Thyroid gland (tissue), 4 donors: ENCODE results near the gene UBE2D1. TPM values are rescaled to one million over a fixed set of nuclear protein-coding genes. Genes with fewer than 3 reads are reported as not detected.

Experiments
- DNase-seq, 2 donors: peaks; one replicate each; pipeline ENCODE4 v3.0.0-alpha.2; 2019
- H3K27ac ChIP-seq, 3 donors: fragments of 200-600 bp; sonication (generic); 1 replicate in 2 of 3; 2 replicates in 1 of 3; pipeline ENCODE4 v1.5.1; 2016 to 2019; ENCODE audit warnings: mild to moderate bottlenecking in 1 of 3, moderate library complexity in 1 of 3
- H3K27me3 ChIP-seq: fragments of 200-600 bp; sonication (generic); one replicate; pipeline ENCODE4 v1.5.1; 2019
- H3K36me3 ChIP-seq, 2 donors: fragments of 200-600 bp; sonication (generic); one replicate each; pipeline ENCODE4 v1.5.1; 2016 to 2019
- H3K4me1 ChIP-seq, 2 donors: fragments of 200-600 bp; sonication (generic); one replicate each; pipeline ENCODE4 v1.5.1; 2017 to 2019
- H3K4me3 ChIP-seq, 3 donors: fragments of 200-600 bp; sonication (generic); replicated peaks in 1 of 3; 1 replicate in 2 of 3; 2 replicates in 1 of 3; pipeline ENCODE4 v1.5.1; 2016; ENCODE audit warnings: mild to moderate bottlenecking in 1 of 3
- H3K9me3 ChIP-seq: fragments of 200-600 bp; sonication (generic); one replicate; pipeline ENCODE4 v1.5.1; 2017
- POLR2A ChIP-seq, 2 donors: fragments of 450-650 bp; IDR thresholded peaks; one replicate each; pipeline ENCODE4 v1.6.1; 2017; ENCODE audit warnings: antibody characterized with exemption in 2 of 2, mild to moderate bottlenecking in 2 of 2, moderate library complexity in 1 of 2
- WGBS, 2 donors: methylation state at CpG; one replicate each; pipeline ENCODE4 v1.1.5; 2017; 5-methylcytosine and 5-hydroxymethylcytosine counted together
- intact Hi-C: fragments of 100-400 bp; cut with DNase I; formaldehyde crosslinking; loops from one replicate; pipeline ENCODE4 v1.15.1; 2023
- total RNA-seq, 4 donors: library from RNA; depleted of rRNA; stranded (reverse); fragments of >200 nt; gene quantifications; one replicate each; pipeline ENCODE4 v1.2.3, GENCODE V29; 2016
- TF ChIP-seq, protein P1 (sequence below), 6 experiments: fragments of 200-600 bp in 3 of 6; fragments of 450-650 bp in 3 of 6; sonication (generic) in 3 of 6; IDR thresholded peaks; one replicate each; pipeline ENCODE4 v1.5.1; 2016 to 2019; ENCODE audit warnings: antibody characterized with exemption in 6 of 6, mild to moderate bottlenecking in 2 of 6, inconsistent platforms in 1 of 6, moderate library complexity in 1 of 6

The UBE2D1 gene
- total RNA-seq, 4 donors from 2014 or later, result 11.3 to 25.4 (median 18.7) TPM

DNA sequence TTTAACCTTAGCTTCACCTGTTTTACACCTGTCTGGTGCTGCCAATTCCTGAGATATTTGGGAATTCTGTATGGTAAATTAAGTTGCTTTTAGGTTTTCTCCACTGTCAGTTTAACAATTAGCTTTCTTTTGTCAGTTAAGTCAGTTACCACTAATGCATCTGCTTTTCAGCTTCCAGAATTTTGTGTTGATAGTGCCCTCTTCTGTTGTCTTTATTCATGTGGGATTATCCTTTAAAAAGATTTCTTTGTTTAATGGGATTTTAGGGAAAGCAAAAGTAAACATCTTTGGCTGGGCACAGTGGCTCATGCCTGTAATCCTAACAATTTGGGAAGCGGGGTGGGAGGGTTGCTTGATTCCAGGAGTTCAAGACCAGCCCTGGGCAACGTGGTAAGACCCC, 58.5 kb downstream of the UBE2D1 start:
- intact Hi-C loops, result no loop called here
- WGBS, 2 donors, result 83% methylated on average over 2 of the region's 2 CpGs
- TF ChIP-seq POLR2A (IDR thresholded peaks at IDR 0.05), result no peak
- TF ChIP-seq, protein P1, sequence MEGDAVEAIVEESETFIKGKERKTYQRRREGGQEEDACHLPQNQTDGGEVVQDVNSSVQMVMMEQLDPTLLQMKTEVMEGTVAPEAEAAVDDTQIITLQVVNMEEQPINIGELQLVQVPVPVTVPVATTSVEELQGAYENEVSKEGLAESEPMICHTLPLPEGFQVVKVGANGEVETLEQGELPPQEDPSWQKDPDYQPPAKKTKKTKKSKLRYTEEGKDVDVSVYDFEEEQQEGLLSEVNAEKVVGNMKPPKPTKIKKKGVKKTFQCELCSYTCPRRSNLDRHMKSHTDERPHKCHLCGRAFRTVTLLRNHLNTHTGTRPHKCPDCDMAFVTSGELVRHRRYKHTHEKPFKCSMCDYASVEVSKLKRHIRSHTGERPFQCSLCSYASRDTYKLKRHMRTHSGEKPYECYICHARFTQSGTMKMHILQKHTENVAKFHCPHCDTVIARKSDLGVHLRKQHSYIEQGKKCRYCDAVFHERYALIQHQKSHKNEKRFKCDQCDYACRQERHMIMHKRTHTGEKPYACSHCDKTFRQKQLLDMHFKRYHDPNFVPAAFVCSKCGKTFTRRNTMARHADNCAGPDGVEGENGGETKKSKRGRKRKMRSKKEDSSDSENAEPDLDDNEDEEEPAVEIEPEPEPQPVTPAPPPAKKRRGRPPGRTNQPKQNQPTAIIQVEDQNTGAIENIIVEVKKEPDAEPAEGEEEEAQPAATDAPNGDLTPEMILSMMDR (IDR thresholded peaks at IDR 0.05), result no peak
- Histone ChIP-seq H3K36me3 (peaks cover 33 to 72% of the 10 kb centered on the region in 2 donors), H3K4me3 (no peak overlapping the region), H3K27ac (no peak overlapping the region), H3K4me1 (no peaks in the 10 kb centered on the region), H3K27me3 (no peaks in the 10 kb centered on the region), H3K9me3 (no peaks in the 10 kb centered on the region)
- DNase-seq, result no peak

DNA sequence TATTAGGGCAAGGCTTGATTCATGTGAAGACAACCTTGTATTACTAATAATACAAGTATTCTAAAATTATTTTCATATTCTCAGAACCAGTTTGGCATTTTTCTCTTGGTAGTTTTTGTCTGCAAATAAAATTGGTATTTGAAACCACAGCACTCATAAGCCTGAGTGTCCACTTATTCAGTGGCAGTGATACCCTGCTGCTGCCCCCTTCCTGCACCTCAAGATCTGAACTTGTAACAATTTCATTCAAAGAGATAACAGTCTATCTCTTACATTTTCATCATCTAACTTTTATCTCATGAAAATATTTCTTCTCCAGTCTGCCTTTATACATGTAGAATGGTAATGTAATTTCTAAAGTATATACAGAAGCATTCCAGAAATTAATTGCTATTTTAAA, 59.7 kb downstream of the UBE2D1 start:
- no peaks in the 10 kb centered on the region for H3K27me3 ChIP-seq
- no peak for DNase-seq
- peaks cover 29 to 63% of the 10 kb centered on the region in 2 donors for H3K36me3 ChIP-seq
- H3K4me3 ChIP-seq, result no peak overlapping the region
- H3K9me3 ChIP-seq, result no peaks in the 10 kb centered on the region
- intact Hi-C loops, result no loop called here
- H3K4me1 ChIP-seq, result no peaks in the 10 kb centered on the region
- H3K27ac ChIP-seq, result no peak overlapping the region
- TF ChIP-seq, protein P1 (IDR thresholded peaks at IDR 0.05), result no peak
- no peak for TF ChIP-seq POLR2A (IDR thresholded peaks at IDR 0.05)

DNA sequence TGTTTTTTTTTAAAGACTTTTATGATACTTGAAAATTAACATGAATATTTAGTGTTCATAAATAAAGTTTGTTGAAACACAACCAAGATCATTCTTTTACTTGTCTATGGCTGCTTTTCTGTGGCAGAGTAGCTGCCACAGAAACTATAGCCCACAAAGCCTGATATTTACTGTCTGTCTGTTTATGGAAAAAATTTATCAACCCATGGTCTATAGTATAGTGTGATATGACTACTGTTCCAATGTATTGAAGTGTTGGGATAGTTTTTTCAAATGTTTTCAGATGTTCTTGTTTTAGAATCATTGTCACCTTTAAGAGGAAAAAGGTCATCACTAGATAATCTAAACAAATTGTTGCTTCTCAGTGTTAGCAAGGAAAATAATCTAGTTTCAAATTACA, 61.3 kb downstream of the UBE2D1 start:
- H3K27ac ChIP-seq, result no peak overlapping the region
- no peaks in the 10 kb centered on the region for H3K27me3 ChIP-seq
- TF ChIP-seq, protein P1 (IDR thresholded peaks at IDR 0.05), result no peak
- no peak for TF ChIP-seq POLR2A (IDR thresholded peaks at IDR 0.05)
- peaks cover 24 to 49% of the 10 kb centered on the region in 2 donors for H3K36me3 ChIP-seq
- DNase-seq, result no peak
- H3K9me3 ChIP-seq, result no peaks in the 10 kb centered on the region
- no peak overlapping the region for H3K4me3 ChIP-seq
- intact Hi-C loops, result no loop called here
- no peaks in the 10 kb centered on the region for H3K4me1 ChIP-seq

DNA sequence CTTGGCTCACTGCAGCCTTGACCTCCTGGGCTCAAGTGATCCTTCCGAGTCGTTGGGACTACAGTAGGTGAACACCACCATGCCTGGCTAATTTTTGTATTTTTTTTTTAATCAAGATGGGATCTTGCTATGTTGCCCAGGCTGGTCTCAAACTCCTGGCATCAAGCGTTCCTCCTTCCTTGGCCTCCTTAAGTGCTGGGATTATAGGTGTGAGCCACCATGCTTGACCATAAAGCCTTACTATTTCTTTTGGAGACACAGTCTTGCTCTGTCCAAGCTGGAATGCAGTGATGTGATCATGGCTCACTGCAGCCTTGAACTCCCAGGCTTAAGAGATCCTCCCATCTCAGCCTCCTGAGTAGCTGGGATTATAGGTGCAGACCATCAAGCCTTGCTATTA, 63.0 kb downstream of the UBE2D1 start:
- intact Hi-C loops, result no loop called here
- Histone ChIP-seq H3K4me1 (no peaks in the 10 kb centered on the region), H3K9me3 (no peaks in the 10 kb centered on the region), H3K27ac (no peak overlapping the region), H3K4me3 (no peak overlapping the region), H3K27me3 (no peaks in the 10 kb centered on the region), H3K36me3 (peaks cover 24 to 33% of the 10 kb centered on the region in 2 donors)
- 94 to 98% methylated on average over 3 of the region's 3 CpGs for WGBS, 2 donors
- no peak for DNase-seq
- TF ChIP-seq, protein P1 (IDR thresholded peaks at IDR 0.05), result no peak

DNA sequence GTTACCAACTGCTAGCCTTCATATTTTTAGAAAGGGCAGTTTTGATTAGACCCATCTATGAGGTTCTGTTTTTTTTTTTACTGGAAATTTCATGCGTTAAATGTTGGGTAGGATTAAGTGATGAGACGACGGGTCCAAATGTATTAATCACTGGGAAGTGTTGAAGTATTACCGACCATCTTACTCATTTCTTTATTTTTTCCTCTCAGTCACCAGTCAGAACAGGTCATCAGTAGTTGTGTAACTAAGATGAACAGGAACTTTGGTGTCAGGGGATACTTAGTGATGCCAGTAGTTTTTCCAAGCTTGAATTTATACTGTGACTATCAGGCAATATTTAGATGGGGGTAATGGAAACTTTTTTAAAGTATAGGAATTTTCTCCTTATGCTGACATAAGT, 64.6 kb downstream of the UBE2D1 start:
- no peak overlapping the region for H3K27ac ChIP-seq
- H3K4me3 ChIP-seq, result no peak overlapping the region
- no peaks in the 10 kb centered on the region for H3K9me3 ChIP-seq
- peaks cover 14 to 22% of the 10 kb centered on the region in 2 donors for H3K36me3 ChIP-seq
- H3K27me3 ChIP-seq, result no peaks in the 10 kb centered on the region
- no peak for DNase-seq
- no peak for TF ChIP-seq POLR2A (IDR thresholded peaks at IDR 0.05)
- TF ChIP-seq, protein P1 (IDR thresholded peaks at IDR 0.05), result no peak
- WGBS, 2 donors, result 96% methylated on average over 4 of the region's 4 CpGs
- intact Hi-C loops, result no loop called here
- no peaks in the 10 kb centered on the region for H3K4me1 ChIP-seq
